Esophagus muscularis mucosa (tissue), 4 donors: ENCODE data around the gene MCOLN1. TPM values are rescaled to one million over a fixed set of nuclear protein-coding genes. Genes with fewer than 3 reads are reported as not detected.

ENCODE experiments used
- DNase-seq: peaks from one replicate; pipeline ENCODE4 v3.0.0-alpha.2; 2017; ENCODE audit errors: extremely low spot score
- H3K27ac ChIP-seq, 4 donors: fragments of 200-600 bp; sonication (generic); replicated peaks in 1 of 4; 1 replicate in 3 of 4; 2 replicates in 1 of 4; pipeline ENCODE4 v1.5.1; 2016 to 2019; ENCODE audit warnings: mild to moderate bottlenecking in 1 of 4
- H3K27me3 ChIP-seq, 4 donors: fragments of 200-600 bp; sonication (generic); one replicate each; pipeline versions ENCODE4 v1.5.1 to v1.6.0; 2016 to 2019
- H3K36me3 ChIP-seq, 4 donors: fragments of 200-600 bp; sonication (generic); one replicate each; pipeline ENCODE4 v1.5.1; 2016 to 2019
- H3K4me1 ChIP-seq, 4 donors: fragments of 200-600 bp; sonication (generic); one replicate each; pipeline ENCODE4 v1.5.1; 2016 to 2019
- H3K4me3 ChIP-seq, 4 donors: fragments of 200-600 bp; sonication (generic); 1 replicate in 2 of 4; 2 replicates in 2 of 4; pipeline ENCODE4 v1.5.1; 2016 to 2019; ENCODE audit warnings: mild to moderate bottlenecking in 4 of 4, moderate library complexity in 1 of 4
- H3K9me3 ChIP-seq, 4 donors: fragments of 200-600 bp; sonication (generic); 1 replicate in 3 of 4; 2 replicates in 1 of 4; pipeline ENCODE4 v1.5.1; 2016 to 2019
- EP300 ChIP-seq: sonication (generic); formaldehyde crosslinking; IDR thresholded peaks from one replicate; pipeline ENCODE4 v1.6.1; 2017; ENCODE audit warnings: antibody characterized with exemption
- POLR2A ChIP-seq: fragments of 450-650 bp; IDR thresholded peaks from one replicate; pipeline ENCODE4 v1.6.1; 2017; ENCODE audit warnings: antibody characterized with exemption, moderate library complexity, mild to moderate bottlenecking, low read depth
- POLR2AphosphoS5 ChIP-seq, 2 donors: sonication (generic); formaldehyde crosslinking; IDR thresholded peaks; one replicate each; pipeline ENCODE4 v1.6.1; 2017; ENCODE audit warnings: antibody characterized with exemption in 2 of 2
- WGBS: methylation state at CpG from one replicate; pipeline ENCODE4 v1.1.5; 2018; 5-methylcytosine and 5-hydroxymethylcytosine counted together
- intact Hi-C: fragments of 100-400 bp; cut with DNase I; formaldehyde crosslinking; loops from one replicate; pipeline ENCODE4 v1.15.1; 2023
- total RNA-seq, 4 donors: library from RNA; depleted of rRNA; stranded (reverse); fragments of >200 nt; gene quantifications; one replicate each; pipeline versions ENCODE4 v1.1.0 to v1.2.1, GENCODE V29; 2016
- TF ChIP-seq, protein P1 (sequence below), 3 experiments: fragments of 200-600 bp in 2 of 3; fragments of 450-650 bp in 1 of 3; sonication (generic) in 2 of 3; IDR thresholded peaks; one replicate each; pipeline ENCODE4 v1.5.1; 2017 to 2019; ENCODE audit warnings: antibody characterized with exemption in 3 of 3, mild to moderate bottlenecking in 2 of 3, moderate library complexity in 1 of 3

The MCOLN1 gene
- total RNA-seq, 4 donors from 2014 or later: 11.3 to 20.7 (median 14.4) TPM

DNA sequence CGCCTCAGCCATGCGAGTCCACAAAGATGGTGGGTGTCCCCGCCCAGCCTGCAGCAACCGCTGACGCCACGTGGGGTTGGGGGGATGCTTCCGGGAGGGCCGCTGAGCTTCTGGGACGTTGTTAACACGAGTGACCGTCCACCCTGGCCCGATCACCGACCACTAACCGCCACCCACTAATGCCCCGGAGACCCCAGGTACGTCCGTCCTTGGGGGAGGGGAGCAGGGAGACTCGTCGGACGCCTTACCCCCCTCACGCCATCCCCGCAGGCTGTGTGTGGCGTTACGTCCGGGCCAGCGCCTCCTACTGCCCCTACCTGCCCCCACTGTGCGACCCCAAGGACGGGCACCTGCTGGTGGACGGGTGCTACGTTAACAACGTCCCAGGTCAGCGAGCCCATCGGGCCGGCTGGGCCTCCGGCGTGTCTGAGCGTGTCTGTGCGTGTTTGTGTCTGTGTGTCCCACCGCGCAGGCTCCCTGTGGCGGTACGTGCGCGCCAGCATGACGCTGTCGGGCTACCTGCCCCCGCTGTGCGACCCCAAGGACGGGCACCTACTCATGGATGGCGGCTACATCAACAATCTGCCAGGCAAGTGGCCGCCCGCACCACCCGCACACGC lies 34.4 kb downstream of the MCOLN1 start:
- intact Hi-C loops: no loop called here
- Histone ChIP-seq H3K4me3 (no peak overlapping the region), H3K27me3 (no peaks in the 10 kb centered on the region), H3K4me1 (peaks cover under 1 to 2% (median 1%) of the 10 kb centered on the region in 4 donors), H3K36me3 (peaks cover 62 to 97% (median 93%) of the 10 kb centered on the region in 4 donors), H3K27ac (no peak overlapping the region), H3K9me3 (no peaks in the 10 kb centered on the region)
- 96% methylated on average over 50 of the region's 54 CpGs for WGBS
- DNase-seq: no peak
- TF ChIP-seq, protein P1, sequence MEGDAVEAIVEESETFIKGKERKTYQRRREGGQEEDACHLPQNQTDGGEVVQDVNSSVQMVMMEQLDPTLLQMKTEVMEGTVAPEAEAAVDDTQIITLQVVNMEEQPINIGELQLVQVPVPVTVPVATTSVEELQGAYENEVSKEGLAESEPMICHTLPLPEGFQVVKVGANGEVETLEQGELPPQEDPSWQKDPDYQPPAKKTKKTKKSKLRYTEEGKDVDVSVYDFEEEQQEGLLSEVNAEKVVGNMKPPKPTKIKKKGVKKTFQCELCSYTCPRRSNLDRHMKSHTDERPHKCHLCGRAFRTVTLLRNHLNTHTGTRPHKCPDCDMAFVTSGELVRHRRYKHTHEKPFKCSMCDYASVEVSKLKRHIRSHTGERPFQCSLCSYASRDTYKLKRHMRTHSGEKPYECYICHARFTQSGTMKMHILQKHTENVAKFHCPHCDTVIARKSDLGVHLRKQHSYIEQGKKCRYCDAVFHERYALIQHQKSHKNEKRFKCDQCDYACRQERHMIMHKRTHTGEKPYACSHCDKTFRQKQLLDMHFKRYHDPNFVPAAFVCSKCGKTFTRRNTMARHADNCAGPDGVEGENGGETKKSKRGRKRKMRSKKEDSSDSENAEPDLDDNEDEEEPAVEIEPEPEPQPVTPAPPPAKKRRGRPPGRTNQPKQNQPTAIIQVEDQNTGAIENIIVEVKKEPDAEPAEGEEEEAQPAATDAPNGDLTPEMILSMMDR (IDR thresholded peaks at IDR 0.05): no peak
- no peak for TF ChIP-seq POLR2AphosphoS5 (IDR thresholded peaks at IDR 0.05)
- TF ChIP-seq POLR2A: no peak

DNA sequence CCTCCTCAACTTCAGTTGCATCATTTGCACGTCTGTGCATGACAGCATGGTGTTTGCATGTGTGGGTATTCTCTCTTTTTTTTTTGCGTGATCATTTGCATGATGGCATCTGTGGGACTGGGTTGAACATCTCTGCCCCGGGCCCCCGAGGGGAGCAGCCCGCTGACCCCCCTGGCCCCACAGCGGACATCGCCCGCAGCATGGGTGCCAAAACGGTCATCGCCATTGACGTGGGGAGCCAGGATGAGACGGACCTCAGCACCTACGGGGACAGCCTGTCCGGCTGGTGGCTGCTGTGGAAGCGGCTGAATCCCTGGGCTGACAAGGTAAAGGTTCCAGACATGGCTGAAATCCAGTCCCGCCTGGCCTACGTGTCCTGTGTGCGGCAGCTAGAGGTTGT lies 36.2 kb downstream of the MCOLN1 start:
- intact Hi-C loops: no loop called here
- TF ChIP-seq POLR2A (no peak), EP300 (no peak), POLR2AphosphoS5 (IDR thresholded peaks at IDR 0.05) (no peak)
- TF ChIP-seq, protein P1 (IDR thresholded peaks at IDR 0.05): no peak
- peaks cover 60 to 84% (median 82%) of the 10 kb centered on the region in 4 donors for H3K36me3 ChIP-seq
- no peak for DNase-seq
- 96% methylated on average over 17 of the region's 18 CpGs for WGBS
- H3K4me3 ChIP-seq: no peak overlapping the region
- H3K27me3 ChIP-seq: no peaks in the 10 kb centered on the region
- no peak overlapping the region for H3K27ac ChIP-seq
- no peaks in the 10 kb centered on the region for H3K4me1 ChIP-seq
- H3K9me3 ChIP-seq: no peaks in the 10 kb centered on the region

DNA sequence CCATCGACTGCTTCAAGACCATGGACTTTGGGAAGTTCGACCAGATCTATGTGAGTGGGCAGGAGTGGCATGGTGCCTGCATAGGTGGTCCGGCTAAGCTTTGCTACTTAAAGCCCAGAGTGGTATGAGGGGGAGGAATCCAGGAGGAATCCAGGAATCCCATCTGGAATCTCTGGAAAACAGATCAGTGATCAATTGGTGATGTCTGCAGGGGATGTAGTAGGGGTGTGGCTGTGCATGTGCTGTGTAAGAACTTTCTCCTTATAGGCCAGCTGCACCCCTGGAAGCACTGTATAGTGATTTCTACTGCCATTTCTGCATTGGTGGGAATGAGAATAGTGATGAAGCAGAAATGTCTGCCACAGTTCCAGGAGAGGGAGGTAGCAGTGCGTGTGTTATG lies 36.7 kb downstream of the MCOLN1 start:
- no peaks in the 10 kb centered on the region for H3K27me3 ChIP-seq
- no peak overlapping the region for H3K4me3 ChIP-seq
- H3K36me3 ChIP-seq: peaks cover 58 to 82% (median 77%) of the 10 kb centered on the region in 4 donors
- no peak overlapping the region for H3K27ac ChIP-seq
- intact Hi-C loops: no loop called here
- no peaks in the 10 kb centered on the region for H3K9me3 ChIP-seq
- no peak for DNase-seq
- TF ChIP-seq POLR2AphosphoS5 (IDR thresholded peaks at IDR 0.05) (no peak), POLR2A (no peak), EP300 (no peak)
- TF ChIP-seq, protein P1 (IDR thresholded peaks at IDR 0.05): no peak
- WGBS: 76% methylated on average over 4 of the region's 4 CpGs
- no peaks in the 10 kb centered on the region for H3K4me1 ChIP-seq

DNA sequence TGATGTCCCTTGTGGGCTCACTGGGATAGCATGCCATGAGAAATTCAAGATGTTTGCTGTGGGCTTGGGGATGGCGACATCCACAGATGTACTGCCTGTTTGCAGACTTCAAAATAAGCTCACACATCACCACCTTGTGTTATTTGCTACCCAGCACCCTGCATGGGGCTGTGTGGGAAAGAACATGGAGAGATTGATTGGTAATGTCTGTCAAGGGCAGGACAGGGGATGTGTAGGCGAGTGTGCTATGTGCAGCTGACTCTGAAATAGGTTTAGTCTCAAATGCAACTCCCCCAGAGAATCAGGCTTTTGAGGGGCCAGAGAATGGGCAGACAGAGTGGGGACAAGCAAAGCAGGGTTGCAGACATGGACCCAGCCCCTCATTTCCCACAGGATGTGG lies 37.8 kb downstream of the MCOLN1 start:
- TF ChIP-seq POLR2A (no peak), EP300 (no peak), POLR2AphosphoS5 (IDR thresholded peaks at IDR 0.05) (no peak)
- TF ChIP-seq, protein P1 (IDR thresholded peaks at IDR 0.05): no peak
- H3K27ac ChIP-seq: no peak overlapping the region
- peaks cover 47 to 77% (median 66%) of the 10 kb centered on the region in 4 donors for H3K36me3 ChIP-seq
- H3K9me3 ChIP-seq: no peaks in the 10 kb centered on the region
- H3K27me3 ChIP-seq: no peaks in the 10 kb centered on the region
- DNase-seq: no peak
- H3K4me3 ChIP-seq: no peak overlapping the region
- H3K4me1 ChIP-seq: no peaks in the 10 kb centered on the region
- WGBS: 100% methylated on average over 2 of the region's 2 CpGs
- intact Hi-C loops: no loop called here

DNA sequence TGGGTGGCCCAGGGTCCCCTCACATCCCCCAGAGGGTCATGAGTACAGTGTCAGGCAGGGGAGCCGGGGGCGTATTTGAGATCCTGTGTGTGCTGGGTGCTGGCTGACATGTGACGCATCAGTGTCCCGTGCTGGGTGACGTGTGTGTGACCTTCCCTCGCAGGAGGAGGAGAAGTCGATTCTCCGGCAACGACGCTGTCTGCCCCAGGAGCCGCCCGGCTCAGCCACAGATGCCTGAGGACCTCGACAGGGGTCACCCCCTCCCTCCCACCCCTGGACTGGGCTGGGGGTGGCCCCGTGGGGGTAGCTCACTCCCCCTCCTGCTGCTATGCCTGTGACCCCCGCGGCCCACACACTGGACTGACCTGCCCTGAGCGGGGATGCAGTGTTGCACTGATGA lies 38.9 kb downstream of the MCOLN1 start:
- H3K36me3 ChIP-seq: peaks cover 38 to 66% (median 56%) of the 10 kb centered on the region in 4 donors
- no peak overlapping the region for H3K4me3 ChIP-seq
- no peak overlapping the region for H3K27ac ChIP-seq
- DNase-seq: no peak
- no peaks in the 10 kb centered on the region for H3K9me3 ChIP-seq
- no peak for TF ChIP-seq EP300
- WGBS: 92% methylated on average over 7 of the region's 17 CpGs
- H3K4me1 ChIP-seq: no peaks in the 10 kb centered on the region
- no peaks in the 10 kb centered on the region for H3K27me3 ChIP-seq
- intact Hi-C loops: no loop called here
